CD4-positive, alpha-beta T cell treated with Interleukin-15 for 4 hours (primary cell): ENCODE measurements around the gene ENTR1.

Experiments
- DNase-seq: peaks from one replicate; pipeline ENCODE4 v3.0.0-alpha.2; 2020; ENCODE audit warnings: low spot score

Gene ENTR1

DNA sequence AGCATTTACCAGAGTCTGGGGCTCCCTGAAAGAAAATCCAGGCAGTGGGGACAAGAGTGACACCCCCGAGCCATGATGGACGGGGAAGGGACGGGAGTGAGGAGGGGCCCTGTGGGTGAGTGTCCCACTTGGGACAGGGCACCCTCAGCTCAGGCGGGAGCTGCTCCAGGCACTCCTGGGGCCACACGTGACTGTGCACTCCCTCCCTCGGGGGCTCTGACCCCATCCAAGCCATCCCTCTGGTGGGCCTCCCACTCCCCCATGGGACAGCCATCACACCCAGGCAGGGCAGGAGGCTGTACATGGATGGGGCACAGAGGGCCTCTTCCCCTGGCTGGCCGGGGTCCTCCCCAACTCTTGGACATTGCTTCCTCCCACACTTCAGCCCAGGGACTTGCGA lies 34.0 kb downstream of the ENTR1 start:
- DNase-seq, result no peak

DNA sequence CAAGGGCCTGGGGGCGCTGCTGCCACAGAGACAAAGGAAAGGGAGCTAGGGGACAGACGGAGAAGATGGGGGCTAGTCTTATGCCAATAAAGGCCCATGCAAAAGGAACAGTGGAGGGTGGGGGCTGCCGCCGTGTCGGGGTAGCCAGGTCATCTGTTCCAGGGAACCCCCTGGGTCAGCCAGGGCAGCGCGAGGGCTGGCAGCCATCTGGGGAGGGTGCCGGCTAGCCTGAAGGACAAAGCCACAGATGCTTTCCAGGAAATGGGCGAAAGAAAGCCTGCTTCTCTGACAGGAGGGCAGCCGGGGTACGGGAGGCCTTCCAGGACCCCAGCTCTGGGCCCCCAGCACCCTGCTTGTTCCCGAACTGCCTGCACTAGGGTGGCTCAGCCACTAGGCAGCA lies 35.3 kb downstream of the ENTR1 start:
- no peak for DNase-seq

DNA sequence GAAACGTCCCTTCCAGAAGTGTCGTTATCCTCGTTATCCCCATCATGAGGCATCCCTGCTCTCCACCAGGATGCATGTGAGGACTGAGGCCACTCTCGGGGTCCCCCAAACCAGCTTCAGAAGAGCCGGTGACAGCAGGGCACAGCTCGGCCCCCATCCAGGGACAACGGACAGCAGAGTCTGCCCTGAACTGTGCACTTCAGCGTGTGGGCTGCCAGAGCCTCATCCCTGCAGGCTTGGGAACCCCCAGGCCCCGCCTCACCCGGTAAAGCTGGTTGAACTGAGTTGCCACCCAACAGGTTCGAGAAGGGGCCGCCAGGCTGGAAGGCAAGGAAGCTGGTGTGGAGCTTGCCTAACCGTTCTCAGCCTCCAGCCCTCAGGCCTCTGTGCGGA lies 36.2 kb downstream of the ENTR1 start:
- DNase-seq, result no peak

DNA sequence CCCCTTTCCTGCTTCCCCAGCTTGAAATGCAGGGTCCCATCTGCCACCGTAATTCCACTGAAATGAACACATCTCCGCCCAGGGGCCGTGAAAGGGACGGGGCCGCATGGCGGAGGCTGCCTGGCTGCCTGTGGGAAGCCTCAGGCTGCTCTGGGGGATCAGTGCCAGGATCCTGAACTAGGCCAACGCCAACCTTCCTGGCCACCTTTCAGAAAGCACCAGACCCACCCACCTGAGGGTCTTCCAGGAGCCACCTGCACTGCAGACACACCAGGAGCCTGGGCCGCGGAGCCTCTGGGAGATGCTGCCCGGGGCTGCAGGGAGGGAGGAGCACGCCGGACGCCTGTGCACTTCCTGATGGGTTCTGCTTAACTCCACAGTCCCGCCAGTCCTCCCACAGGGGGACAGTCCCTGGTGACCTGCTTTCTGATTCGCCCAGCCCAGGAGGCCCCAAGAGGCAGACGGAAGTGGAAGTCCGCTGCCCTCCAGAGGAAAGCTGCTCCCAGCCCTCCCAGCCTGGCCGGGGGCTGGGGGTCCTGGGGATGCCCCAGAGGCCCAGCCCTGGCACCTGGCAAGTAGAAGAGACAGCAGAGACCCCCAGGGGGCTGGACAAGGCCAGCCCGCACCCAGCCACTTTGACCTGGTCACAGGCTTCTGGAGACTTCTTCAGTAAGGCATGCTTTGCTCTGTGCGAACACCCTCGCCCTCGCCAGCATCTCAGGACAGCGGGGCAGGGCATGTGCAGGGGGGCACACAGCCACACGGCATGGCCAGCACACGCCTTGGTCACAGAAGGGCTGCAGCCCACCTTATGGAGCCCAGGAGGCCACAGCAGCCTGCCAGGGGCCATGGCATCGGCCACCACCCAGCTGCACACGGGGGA lies 36.9 kb downstream of the ENTR1 start, which contains the start of gene CARD9:
CARD9 (minus strand) TSS at position 370 of the 883 bp plus-strand sequence. CDS start 1,591 bp downstream, outside the sequence.
- DNase-seq, result no peak

GRCh38 chr9:136372561-136373299 lies 37.7 kb downstream of the ENTR1 start:
- no peak for DNase-seq

GRCh38 chr9:136372006-136372405 lies 38.4 kb downstream of the ENTR1 start:
- no peak for DNase-seq

DNA sequence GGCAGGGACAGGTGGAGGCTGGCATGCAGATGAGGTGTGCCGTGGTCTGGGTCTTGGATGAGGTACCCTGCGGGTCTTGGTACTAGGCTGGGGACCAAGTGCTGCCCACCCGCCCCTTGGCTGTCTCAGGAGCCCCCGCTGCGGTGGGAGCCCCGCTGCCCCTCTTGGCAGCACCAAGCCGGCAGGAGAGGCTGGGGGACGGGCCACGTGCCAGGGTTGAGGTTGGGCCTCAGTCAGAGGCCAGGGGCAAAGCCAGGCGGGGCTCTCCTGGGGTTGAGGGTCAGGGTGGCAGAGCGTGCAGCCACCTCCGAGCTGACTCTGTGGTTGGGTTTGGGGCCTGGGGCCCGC lies 38.9 kb downstream of the ENTR1 start:
- no peak for DNase-seq

DNA sequence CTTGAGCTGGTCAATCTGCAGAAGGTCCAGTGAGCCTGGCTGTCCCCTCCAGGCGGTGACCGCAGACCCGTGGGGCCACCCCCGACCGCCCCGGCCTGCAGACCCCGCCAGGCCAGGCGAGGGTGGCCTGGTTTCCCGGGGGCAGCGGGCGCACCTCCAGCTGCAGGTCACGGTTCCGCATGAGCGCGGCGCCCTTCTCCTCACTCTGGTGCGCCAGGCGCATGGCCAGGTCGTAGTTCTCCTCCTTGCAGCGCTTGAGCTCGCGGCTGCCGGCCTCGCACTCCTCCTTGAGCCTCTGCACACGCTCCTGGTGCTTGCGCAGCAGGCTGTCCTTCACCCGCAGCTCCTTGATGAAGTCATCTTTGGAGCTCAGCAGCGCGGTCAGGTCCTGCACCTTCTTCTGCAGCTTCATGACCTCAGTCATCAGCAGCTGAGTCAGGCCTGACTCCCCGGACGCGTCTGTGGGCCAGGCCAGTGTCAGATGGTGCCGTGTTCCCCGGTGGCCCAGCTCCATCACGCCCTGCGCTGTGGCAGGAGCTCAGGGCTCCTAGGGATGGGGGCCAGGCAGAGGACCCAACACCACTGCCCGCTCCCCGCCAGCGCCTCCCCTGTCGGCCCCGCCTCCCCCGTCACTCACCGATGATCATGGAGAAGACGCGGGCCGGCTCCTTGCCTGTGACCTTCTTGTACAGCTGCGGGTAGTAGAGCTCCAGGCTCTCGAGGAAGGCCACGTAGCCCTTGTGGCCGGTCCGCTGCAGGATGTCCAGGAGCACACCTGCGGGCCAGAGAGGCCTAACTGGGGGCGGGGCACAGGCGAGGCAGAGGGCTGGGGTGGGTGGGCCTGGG lies 39.5 kb downstream of the ENTR1 start:
- DNase-seq, result no peak

GRCh38 chr9:136370037-136370436 lies 40.4 kb downstream of the ENTR1 start:
- DNase-seq, result no peak

DNA sequence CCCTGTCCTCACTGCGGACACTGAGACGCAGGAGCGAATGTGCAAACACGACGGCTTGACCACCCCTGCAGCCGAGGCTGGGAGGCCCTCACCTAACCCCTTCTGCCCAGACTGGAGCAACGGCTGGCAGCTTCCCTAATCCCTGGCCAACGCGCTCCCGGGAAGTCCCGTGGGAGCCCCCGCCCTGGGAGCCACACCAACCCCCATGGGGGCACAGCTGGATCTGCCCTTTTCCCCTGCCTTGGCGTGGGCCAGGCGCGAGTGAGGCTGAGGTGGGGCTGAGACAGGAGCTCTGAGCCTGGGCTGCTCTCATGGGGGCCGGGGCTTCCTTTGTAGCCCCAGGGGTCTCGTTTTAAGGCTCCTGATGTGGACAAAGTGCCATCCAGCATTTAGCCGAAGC lies 42.2 kb downstream of the ENTR1 start:
- no peak for DNase-seq

DNA sequence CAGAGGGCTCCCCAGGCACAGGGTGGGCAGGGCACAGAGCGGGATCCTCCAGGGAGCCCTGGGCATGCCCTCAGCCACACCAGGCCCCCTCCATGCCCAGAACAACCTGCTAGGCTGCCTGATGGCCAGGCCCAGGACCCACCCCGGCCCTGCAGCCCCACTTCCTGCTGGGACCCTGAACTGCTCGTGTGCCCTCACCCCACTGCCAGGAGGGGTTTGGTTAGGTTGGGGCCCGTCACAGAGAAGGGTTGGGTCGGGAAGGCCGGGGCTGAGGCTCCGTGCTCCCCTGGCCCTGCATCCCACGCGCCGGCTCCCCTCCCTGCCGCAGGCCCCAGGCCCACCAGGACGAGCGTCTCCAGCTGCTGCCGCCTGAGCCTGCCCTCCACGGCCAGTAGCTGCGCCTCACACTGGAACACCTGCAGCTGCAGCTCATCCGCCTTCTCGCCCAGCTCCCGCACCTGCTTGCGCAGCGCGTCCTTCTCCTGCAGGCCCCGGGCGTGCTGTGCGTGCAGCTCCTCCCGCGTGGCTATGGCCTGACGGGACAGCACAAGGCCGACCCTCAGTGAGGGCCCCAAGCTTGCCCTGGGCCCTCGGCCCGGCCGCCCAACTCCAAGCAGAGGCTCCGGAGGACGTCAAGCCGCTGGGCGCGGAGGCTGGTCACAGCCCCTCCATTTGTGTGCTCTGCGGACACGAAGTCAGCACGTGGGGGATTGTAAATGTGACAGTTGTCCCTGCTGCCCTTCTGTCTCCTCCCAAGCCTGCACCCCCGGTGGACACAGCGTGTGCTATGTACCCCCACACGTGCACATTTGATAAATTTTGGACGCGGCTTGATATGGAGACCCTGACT lies 42.9 kb downstream of the ENTR1 start:
- DNase-seq, result no peak

DNA sequence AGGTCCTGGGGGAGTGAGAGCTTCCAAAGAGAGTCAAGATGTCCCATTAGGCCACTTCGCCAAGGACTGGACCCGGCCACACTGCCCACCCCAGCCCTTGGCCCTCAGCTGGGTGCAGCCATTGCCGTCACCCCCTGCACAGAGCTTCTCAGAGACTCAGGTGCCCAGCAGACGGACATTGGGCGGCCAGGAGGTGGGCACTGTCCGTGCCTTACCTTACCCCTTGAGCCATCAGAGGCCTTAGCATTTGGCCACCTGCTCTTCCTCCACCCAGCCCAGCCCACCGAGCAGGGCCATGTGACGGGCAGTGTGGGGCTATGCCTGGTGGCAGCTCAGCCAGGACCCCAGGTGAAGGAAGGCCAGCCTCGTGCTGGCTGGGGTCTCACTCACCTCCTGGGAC lies 43.6 kb downstream of the ENTR1 start:
- DNase-seq, result no peak

DNA sequence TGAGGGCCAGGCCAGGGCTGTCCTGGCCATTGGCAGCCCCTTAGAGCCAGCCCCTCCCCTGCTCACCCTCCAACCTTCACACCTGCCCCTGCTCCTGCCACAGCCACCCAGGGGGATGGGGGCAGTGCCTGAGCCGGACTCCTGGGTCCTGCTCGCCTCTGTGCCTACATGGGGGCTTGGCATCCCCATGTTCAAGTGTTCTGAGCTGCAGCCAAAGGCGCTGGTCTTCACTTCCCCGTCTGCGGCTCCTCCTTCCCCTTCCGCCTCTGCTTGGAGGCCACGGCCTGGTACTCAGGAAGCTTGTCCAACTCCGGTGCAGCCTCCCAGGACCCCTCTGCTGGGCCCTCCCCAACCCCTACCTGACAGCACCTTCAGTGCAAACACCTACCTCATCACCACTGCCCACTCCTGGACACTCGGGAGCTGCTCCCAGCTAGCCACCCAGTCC lies 44.6 kb downstream of the ENTR1 start:
- no peak for DNase-seq

DNA sequence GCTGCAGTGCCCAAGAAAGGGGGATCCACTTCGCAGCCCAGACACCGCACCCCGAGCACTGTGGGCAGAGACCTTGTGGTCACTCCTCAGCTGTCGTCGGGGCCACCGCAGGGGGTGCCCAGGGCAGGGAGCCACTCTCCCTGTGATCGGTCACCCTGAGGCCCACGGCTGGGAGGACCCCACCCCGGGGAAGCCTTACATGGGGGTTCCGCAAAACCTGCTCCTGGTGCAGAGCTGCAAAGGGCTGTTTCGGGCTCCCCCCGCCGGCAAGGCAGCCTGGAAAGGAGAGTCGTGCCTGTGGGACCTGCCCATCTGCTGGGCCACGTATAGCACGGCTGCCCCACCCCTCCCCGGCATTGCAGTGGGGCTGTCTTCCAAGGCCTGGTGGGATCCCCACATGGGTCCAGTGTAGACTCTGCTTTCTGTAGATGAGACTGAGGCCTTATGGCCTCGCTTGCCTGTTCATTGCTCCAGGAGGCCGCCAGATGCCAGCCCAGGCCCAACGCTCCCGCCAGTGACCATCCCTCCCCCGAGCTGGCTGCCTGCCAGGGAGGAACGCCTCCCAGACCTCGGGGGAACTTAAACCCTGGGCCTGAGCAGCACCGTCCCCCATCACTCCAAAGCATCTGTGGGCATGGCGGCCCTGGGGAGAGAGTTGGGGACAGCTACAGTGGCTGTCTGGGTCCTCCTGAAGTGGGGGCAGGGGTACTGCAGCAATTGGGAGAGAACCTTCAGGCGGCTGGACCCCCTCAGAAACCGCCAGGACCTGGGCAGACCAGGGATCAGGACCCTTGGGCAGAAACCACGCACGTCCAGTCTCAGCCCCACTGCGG lies 45.3 kb downstream of the ENTR1 start:
- no peak for DNase-seq

DNA sequence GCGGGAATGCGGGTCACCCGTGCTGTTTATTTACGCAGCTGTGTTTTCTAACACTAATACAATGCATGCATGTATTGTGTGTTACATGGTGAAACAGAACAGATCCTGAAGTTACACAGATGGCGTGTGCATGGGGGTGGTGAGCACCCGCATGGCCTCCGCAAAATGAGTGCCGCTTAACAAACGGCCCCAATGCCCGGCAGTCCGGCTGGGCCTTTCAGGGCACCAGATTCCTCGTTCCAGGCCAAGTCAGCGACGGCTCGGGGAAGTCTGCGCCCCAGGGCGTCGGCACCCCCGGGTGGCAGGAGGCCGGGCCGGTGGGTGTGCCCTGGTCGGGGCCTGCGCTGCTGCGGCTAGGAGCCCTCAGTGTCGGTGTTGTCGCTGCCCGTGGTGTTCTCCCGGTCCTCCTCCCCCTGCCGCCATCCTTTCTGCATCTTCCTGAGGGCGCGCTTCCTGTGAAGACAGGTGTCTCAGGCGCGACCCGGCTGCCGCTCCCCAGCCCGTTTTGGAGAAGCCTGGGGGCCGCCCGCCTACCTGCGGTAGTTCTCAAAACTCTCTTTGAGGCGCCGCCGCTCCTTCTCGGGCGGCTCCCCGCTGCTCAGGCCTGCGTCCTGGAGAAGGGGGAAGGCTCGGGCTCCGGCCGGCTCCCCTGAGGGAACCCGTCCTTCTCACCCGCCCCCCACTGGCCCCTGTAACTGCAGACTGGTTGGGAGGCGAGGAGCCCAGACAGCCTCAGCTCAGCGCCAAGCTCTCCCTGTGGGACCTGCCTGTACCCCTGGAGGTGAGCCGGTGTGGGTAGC lies 46.3 kb downstream of the ENTR1 start:
- DNase-seq, result no peak

DNA sequence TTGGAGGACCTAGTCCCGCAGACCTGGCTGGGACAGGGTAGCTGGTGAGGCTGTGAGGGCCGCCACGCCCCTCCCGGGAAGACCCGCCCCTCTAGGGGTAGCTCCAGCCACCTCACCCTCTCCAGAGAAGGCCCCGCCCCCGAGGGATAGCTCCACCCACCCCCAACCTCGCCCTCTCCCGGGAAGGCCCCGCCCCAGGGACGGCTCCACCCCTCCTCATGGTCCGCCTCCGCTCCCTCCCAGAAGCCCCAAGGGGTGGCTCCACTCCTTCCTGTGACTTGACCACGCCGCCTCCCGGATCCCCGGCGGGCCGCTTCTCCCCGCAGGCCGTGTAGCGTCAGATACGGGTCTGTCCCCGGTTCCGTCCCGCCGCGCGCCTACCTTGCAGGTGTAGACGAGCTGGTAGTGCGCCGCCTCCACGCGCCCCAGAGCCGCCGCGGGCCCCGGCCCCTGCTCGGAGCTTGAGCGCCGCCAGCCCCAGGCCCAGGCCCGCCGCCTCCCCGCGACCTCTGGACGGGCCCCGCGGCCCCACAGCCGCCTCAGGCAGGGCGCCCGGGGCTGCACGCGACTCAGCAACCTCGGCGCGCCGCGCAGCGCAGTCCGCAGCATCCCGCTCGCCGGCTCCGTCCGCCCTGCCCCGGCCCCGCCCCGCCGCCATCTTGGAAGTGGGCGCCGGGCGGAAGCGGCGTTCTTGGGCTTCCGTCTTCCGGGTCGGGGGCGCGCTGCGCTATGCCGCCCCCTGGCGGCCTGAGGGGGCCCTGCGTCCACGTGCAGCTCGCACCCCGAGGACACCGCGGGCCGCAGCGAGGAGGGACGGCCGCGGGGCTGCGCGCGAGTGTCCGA lies 47.1 kb downstream of the ENTR1 start, which contains the start of gene DNLZ:
DNLZ (minus strand) TSS at position 639 of the 843 bp plus-strand sequence; CDS start at position 609, 30 bp downstream.
- peak; percentile 94 for DNase-seq

DNA sequence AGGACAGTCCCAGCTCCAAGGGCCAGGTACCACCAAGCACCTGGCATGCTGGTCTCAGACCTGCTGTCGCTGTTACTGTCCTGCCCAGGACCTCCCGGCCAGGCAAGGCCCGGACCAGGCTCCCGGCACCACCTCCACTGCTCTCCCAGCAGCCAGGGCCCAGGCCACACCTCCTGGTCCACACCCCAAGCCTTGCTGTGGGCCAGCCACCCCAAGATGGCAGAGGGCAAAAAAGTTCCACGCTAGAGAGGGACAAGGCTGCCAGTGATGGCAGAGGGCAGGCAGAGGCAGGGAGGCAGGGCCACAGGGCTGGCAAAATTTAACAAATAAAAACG lies 48.0 kb downstream of the ENTR1 start:
- no peak for DNase-seq

GRCh38 chr9:136361754-136362449 lies 48.5 kb downstream of the ENTR1 start:
- DNase-seq, result no peak
